LNCaP clone FGC (cell line): Measurements from ENCODE around the gene CIDEC.

Experiments used
- DNase-seq: peaks from one replicate; pipeline ENCODE4 v3.0.0-alpha.2; 2011; ENCODE audit warnings: low read depth
- H3K4me3 ChIP-seq: 2 replicates; pipeline ENCODE4 v1.5.1; 2011; ENCODE audit warnings: mild to moderate bottlenecking, low read depth, low read length, control low read depth
- CTCF ChIP-seq: IDR thresholded peaks from 2 replicates; pipeline ENCODE4 v1.5.1; 2012; ENCODE audit warnings: mild to moderate bottlenecking; ENCODE audit not compliant: control insufficient read depth, insufficient read depth; ENCODE audit errors: extremely low read depth

CIDEC gene

DNA sequence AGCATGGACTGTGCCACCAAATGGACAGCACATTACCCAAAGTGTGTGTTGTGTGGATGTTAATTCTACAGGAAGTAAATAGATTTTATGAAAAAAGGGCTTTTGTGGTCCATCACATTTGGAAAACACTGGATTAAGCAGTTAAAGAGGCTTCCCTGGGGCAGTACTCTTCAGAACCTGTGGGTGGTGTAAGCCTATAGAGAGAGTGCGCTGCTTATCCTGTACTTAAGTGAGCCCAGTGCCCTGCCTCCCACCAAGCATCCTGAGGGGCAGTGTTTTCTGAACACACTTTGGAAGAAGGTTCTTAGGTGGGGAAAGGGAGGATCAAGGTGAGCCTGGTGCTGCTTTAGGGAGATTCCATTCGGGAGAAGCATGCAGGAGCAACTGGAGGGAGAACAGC, 59.1 kb downstream of the CIDEC start:
- H3K4me3 ChIP-seq: no peak overlapping the region
- TF ChIP-seq CTCF: peak; percentile 21; the same call in 1 of the 2 replicates
- DNase-seq: no peak

DNA sequence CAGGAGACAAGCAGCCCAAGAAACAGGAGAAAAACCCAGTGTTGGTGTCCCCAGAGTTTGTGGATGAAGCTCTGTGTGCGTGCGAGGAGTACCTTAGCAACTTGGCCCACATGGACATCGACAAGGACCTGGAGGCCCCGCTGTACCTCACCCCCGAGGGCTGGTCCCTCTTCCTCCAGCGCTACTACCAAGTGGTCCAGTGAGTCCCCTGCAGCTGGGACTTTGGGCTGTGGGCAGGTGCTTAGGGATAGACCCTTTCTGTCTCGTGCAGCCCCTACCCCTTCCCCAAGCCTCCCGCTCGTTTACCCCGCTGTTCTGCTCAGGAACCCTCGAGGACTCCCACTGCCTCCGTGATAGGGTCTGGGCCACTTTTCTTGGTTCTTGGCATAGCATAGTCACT, 59.5 kb downstream of the CIDEC start:
- TF ChIP-seq CTCF: no peak
- no peak overlapping the region for H3K4me3 ChIP-seq
- no peak for DNase-seq

- TF ChIP-seq CTCF: no peak
- DNase-seq: no peak
- H3K4me3 ChIP-seq: no peak overlapping the region
Observed at GRCh38 chr3:9818666-9819335, 61.3 kb downstream of the CIDEC start.

GRCh38 chr3:9817436-9817835, 62.6 kb downstream of the CIDEC start:
- no peak overlapping the region for H3K4me3 ChIP-seq
- DNase-seq: no peak
- TF ChIP-seq CTCF: no peak
